Measurements from ENCODE around the gene CHAC1.

GRCh38 chr15:40949756-40950207 lies 3.5 kb upstream of the CHAC1 start:
- no peak for TF ChIP-seq CTCF (conservative IDR thresholded peaks at IDR 0.05; ENCODE audit: low read depth, low read length)
- TF ChIP-seq EZH2 (IDR thresholded peaks at IDR 0.05; ENCODE audit: borderline replicate concordance, low read depth, low read length, poor library complexity, severe bottlenecking): no peak
